Omental fat pad (tissue), 4 donors: ENCODE measurements around the gene ARHGEF38. TPM values are rescaled to one million over a fixed set of nuclear protein-coding genes. Genes with fewer than 3 reads are reported as not detected.

Source experiments
- ATAC-seq: fragments of 150-250 bp; one replicate; pipeline ENCODE4 v1.9.1; 2016; ENCODE audit warnings: mild to moderate bottlenecking, moderate library complexity; ENCODE audit not compliant: low FRiP score
- DNase-seq: peaks from one replicate; pipeline ENCODE4 v3.0.0-alpha.2; 2019; ENCODE audit warnings: low spot score
- total RNA-seq, 4 donors: library from RNA; depleted of rRNA; stranded (reverse); fragments of >200 nt; gene quantifications; one replicate each; pipeline ENCODE4 v1.1.0, GENCODE V29; 2016
- TF ChIP-seq, protein P1 (sequence below), 3 donors: fragments of 450-650 bp; IDR thresholded peaks; one replicate each; pipeline ENCODE4 v1.5.1; 2016 to 2017; ENCODE audit warnings: antibody characterized with exemption in 3 of 3, mild to moderate bottlenecking in 3 of 3, moderate library complexity in 2 of 3

The ARHGEF38 gene
- total RNA-seq, 4 donors from 2014 or later, result not detected

DNA sequence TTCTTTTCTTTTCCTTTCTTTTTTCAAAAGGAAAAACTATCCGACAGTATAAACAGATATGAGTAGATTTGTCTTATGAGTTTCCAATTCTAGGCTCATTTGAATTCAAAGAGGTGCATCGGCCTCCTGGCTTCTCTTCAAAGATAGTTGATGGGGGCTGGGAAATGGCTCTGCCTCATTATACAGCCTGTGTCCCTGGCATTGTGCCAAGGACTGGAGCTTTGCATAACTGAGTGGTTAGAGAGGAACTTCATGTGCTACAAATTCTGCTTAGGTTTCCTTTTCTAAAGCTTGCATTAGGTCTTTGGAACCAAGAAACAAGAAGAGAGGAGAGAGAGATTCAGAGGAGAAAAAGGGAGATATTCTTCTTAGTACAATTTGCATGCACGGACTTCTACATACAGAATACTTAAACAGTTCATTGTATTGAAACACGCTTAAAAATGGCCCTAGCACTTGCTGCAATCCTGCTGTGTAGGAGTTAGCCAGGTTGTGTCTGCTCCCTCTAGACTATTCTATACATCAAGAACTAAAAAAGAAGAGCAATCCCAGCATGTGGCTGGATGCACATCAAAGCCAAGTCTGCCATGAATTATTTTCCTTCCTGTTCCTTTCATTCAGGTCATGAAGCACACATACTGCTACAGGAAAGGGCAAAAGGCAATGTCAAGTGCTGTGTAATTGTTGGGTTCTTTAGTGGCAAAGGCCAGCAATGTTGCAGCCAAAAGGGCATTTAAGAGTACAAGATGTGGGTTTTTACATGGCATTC is 85.2 kb downstream of the ARHGEF38 start:
- TF ChIP-seq, protein P1, sequence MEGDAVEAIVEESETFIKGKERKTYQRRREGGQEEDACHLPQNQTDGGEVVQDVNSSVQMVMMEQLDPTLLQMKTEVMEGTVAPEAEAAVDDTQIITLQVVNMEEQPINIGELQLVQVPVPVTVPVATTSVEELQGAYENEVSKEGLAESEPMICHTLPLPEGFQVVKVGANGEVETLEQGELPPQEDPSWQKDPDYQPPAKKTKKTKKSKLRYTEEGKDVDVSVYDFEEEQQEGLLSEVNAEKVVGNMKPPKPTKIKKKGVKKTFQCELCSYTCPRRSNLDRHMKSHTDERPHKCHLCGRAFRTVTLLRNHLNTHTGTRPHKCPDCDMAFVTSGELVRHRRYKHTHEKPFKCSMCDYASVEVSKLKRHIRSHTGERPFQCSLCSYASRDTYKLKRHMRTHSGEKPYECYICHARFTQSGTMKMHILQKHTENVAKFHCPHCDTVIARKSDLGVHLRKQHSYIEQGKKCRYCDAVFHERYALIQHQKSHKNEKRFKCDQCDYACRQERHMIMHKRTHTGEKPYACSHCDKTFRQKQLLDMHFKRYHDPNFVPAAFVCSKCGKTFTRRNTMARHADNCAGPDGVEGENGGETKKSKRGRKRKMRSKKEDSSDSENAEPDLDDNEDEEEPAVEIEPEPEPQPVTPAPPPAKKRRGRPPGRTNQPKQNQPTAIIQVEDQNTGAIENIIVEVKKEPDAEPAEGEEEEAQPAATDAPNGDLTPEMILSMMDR (IDR thresholded peaks at IDR 0.05), result no peak
- no peak for ATAC-seq
- peak; percentile 72 for DNase-seq

DNA sequence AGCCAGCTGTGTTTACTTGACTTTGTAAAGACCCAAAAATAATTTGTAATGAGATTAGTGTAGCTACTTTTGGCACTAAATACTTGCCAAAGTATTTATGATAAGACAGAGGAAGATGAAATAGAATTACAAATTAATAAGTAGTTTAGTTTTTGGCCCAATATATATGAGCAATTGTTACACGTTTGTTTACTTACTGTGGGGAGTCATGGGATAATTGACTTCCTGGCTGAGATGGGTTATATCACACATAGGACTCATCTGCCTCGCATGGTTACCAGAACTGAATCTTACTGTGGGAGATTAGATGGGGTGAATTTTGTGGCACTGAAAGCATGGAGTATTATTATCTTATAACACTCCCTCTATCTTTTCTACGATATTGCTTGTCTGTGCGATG is 89.4 kb downstream of the ARHGEF38 start:
- TF ChIP-seq, protein P1 (IDR thresholded peaks at IDR 0.05), result no peak
- no peak for ATAC-seq
- DNase-seq, result no peak

DNA sequence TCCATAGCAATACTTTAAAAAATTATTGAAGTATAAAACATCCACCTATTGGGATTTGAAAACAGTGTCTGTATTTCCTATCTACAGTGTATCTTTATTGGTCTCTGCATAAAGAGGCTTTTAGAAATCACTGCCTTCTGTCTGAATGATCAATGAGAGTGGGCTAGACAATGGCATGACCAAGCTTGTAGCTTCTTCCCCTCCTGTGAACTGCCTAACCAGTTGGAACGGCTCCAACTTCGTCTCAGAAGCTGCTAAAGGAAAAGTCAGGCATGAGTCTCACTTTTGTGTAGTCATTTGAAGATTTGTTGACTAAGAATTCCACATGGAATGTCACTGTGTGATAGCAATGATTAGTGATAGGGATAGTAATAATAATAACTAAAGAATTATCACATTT is 91.8 kb downstream of the ARHGEF38 start:
- TF ChIP-seq, protein P1 (IDR thresholded peaks at IDR 0.05), result no peak
- ATAC-seq, result no peak
- DNase-seq, result no peak

DNA sequence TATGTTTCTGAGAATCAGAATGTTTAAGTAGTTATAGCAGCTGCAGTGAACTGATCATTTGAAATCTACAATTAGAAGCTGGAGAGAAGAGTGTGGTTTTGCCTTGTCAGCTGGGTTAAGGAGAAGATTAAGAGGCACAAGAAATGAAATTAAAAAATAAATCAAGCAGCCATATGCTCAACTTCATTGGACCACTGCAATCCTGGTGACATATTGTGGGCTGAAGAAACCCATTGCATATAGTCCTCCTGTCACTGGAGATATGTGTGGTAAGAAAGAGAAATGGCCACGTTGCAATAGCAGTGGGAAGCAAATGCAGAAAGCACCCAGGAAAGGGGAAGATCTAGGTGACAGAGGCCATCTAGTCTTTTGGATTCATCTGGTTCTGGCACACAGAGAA is 93.0 kb downstream of the ARHGEF38 start:
- DNase-seq, result no peak
- TF ChIP-seq, protein P1 (IDR thresholded peaks at IDR 0.05), result no peak
- ATAC-seq, result no peak

DNA sequence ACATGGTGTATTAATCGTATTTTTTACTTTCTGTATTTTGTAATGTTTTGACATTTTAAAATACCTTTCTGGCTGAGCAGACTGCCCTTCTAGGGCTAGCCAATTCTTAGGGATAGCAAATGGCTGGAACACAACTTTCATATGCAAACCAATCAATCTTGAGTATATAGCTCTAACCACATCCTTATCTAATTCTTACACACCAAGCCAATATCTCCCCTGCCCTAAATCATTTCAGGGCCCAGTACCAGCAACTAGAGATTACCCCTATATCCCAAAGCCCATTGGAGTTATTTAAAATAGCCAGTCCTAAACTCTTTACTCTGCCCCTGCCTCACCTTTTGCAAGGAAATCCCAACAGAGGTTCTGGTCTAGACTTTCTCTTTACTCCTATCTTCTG is 97.8 kb downstream of the ARHGEF38 start:
- TF ChIP-seq, protein P1 (IDR thresholded peaks at IDR 0.05), result no peak
- DNase-seq, result no peak
- no peak for ATAC-seq

DNA sequence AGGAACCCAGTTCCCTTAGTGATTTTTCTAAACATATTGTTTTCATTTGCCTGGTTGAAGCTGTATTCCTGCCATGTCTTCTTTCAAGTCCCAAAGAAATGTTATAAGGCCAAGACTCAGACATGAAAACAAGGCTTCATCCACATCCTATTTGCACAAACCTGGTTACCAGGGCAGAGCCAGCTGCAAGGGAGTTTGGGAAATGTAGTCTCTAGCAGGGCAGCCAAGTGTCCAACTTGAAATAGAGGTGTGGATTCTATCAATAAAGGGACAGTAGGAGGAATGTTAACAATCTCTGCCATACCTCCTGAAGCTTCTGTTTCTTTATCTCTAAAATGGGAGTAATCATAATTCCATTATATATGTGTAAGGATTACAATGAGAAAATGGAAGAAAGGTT is 99.5 kb downstream of the ARHGEF38 start:
- ATAC-seq (no peak), DNase-seq (no peak)
- TF ChIP-seq, protein P1 (IDR thresholded peaks at IDR 0.05), result no peak

DNA sequence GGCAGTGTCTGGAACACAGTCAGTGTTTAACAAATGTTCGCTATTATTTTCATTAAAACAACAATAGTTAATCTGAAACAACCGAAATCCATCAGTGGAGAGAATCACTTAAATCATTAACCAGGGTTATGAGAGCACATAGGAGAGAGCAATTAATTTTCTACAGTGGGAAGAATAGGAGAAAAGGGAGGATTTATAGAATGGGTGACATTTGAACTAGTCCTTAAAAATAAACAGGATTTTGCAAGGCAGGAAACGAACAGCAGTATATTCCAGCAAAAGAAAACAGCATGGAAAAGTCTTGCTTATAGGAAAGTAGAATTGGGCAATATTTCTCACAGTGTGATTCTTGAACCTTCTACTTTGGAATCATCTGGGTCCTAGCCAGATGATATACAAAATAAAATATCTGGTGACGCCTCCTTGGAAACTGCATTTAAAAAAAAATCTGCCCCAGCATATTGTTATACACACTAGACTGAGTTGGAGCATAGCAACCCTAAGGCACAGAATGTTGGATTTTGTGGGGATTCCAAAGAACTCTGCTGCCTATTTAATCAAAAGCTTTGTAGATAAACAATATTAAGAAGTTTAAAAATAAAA is 100.0 kb downstream of the ARHGEF38 start:
- DNase-seq (no peak), ATAC-seq (no peak)
- TF ChIP-seq, protein P1 (IDR thresholded peaks at IDR 0.05), result no peak
